Pancreas (tissue), 10 donors: ENCODE measurements around the gene OR51M1. TPM values are rescaled to one million over a fixed set of nuclear protein-coding genes. Genes with fewer than 3 reads are reported as not detected.
"Not testable (repeated sequence)": the region's sequence is repeated elsewhere in the genome, so short reads cannot be mapped to it uniquely, and the experiment has no call there.

ENCODE experiments used
- ATAC-seq, 4 donors: fragments of 200-7000 bp; cut with Tn5 transposase; one replicate each; pipeline versions ENCODE4 v1.8.0 to v1.9.1; 2020; ENCODE audit warnings: mild to moderate bottlenecking in 4 of 4, moderate library complexity in 4 of 4
- DNase-seq, 6 donors: peaks; one replicate each; pipeline ENCODE4 v3.0.0-alpha.2; 2020
- FAIRE-seq: peaks from 2 replicates; lab custom pipeline; 2012; peaks lifted over from hg19 to GRCh38; lab: Jason Lieb, UNC
- H3K27ac ChIP-seq, 4 donors: fragments of 200-600 bp; sonication (generic); 1 replicate in 3 of 4; 2 replicates in 1 of 4; pipeline versions ENCODE4 v1.5.0 to v1.8.0; 2020
- H3K27me3 ChIP-seq, 4 donors: fragments of 200-600 bp; one replicate each; pipeline ENCODE4 v1.8.0; 2021
- H3K36me3 ChIP-seq, 3 donors: fragments of 200-600 bp; sonication (generic) in 1 of 3; one replicate each; pipeline versions ENCODE4 v1.5.0 to v1.8.0; 2020 to 2021
- H3K4me1 ChIP-seq, 3 donors: fragments of 200-600 bp; one replicate each; pipeline ENCODE4 v1.8.0; 2021
- H3K4me3 ChIP-seq, 4 donors: fragments of 200-600 bp; sonication (generic) in 2 of 4; one replicate each; pipeline versions ENCODE4 v1.5.0 to v1.8.0; 2020 to 2021
- H3K9me3 ChIP-seq, 4 donors: fragments of 200-600 bp; one replicate each; pipeline ENCODE4 v1.8.0; 2021
- CTCF ChIP-seq, 4 donors: fragments of 200-600 bp; sonication (generic) in 3 of 4; IDR thresholded peaks; one replicate each; pipeline versions ENCODE4 v1.5.0 to v1.8.0; 2021; ENCODE audit warnings: antibody characterized with exemption in 4 of 4
- WGBS, 2 donors: extraction: QIAGEN DNeasy Blood & Tissue Kit; methylation state at CpG; one replicate each; pipeline ENCODE4 v1.1.7; 2013; 5-methylcytosine and 5-hydroxymethylcytosine counted together
- intact Hi-C, 3 donors: fragments of 100-400 bp; cut with DNase I; formaldehyde crosslinking; loops; one replicate each; pipeline versions ENCODE4 v1.11.1 to v1.14.2; 2022
- polyA plus RNA-seq, 2 donors: library from polyadenylated mRNA; stranded (reverse); fragments of 200-250 nt; gene quantifications; one replicate each; pipeline ENCODE4 v1.2.3, GENCODE V29; 2013
- total RNA-seq, 6 donors: library from RNA; stranded (reverse); fragmentation: NEBNext Ultra II Directional in 4 of 6; extraction: Animal tissue kit (Norgen Biotek cat#: 25700) in 4 of 6; gene quantifications; one replicate each; pipeline versions ENCODE4 v1.2.1 to v1.2.4, GENCODE V29; 2021 to 2023
- donor health status: healthy with polysubstance abuse.
- donor health status: DM: no; HTN: no; CAD: no; lungs with moderate emphysema.
- donor health status: DM: no; HTN: no; CAD: no.
- donor health status: control.
- donor health status: control.
- donor health status: Bipolar disorder and iron deficiency.
- donor health status: DM: yes; HTN: yes; CAD: no.
- donor health status: DM: no; HTN: no; CAD: no.
- donor health status: DM: no; HTN: no; CAD: no.
- donor health status: DM: yes; HTN: yes; CAD: no.

OR51M1 gene
- total and polyA plus RNA-seq, 8 donors, result not detected

- ATAC-seq (no peak), FAIRE-seq (no peak), DNase-seq (no peak)
- H3K4me1 ChIP-seq, result no peaks in the 10 kb centered on the region
- intact Hi-C loops, result no loop called here
- no peaks in the 10 kb centered on the region for H3K27me3 ChIP-seq
- no peak within 1 kb of the TSS for H3K4me3 ChIP-seq
- H3K27ac ChIP-seq, result no peak within 1 kb of the TSS
- no peak for TF ChIP-seq CTCF (IDR thresholded peaks at IDR 0.05)
- WGBS, 2 donors, result 49 to 51% methylated on average over 1 of the region's 1 CpG
- no peaks in the 10 kb centered on the region for H3K36me3 ChIP-seq
- no peaks in the 10 kb centered on the region for H3K9me3 ChIP-seq
These were observed 32.4 kb upstream of the OR51M1 start, which contains the start of gene OR51B6 for GRCh38 chr11:5351208-5351607. Gene OR51B6, plus strand, starts transcription at chr11:5351508. Its CDS starts 0 bp downstream, at chr11:5351508.

GRCh38 chr11:5356031-5356430, 27.6 kb upstream of the OR51M1 start:
- ATAC-seq, H3K36me3 ChIP-seq, H3K27me3 ChIP-seq, FAIRE-seq, DNase-seq, H3K27ac ChIP-seq, H3K4me1 ChIP-seq, H3K9me3 ChIP-seq, H3K4me3 ChIP-seq, intact Hi-C loops: not testable (repeated sequence)
- 65 to 68% methylated on average over 5 of the region's 5 CpGs for WGBS, 2 donors

- intact Hi-C loops, result no loop called here
- H3K4me1 ChIP-seq, result no peaks in the 10 kb centered on the region
- H3K9me3 ChIP-seq, result no peaks in the 10 kb centered on the region
- ATAC-seq (no peak), FAIRE-seq (no peak), DNase-seq (no peak)
- no peak overlapping the region for H3K27ac ChIP-seq
- 42 to 53% methylated on average over 3 of the region's 3 CpGs for WGBS, 2 donors
- H3K27me3 ChIP-seq, result no peaks in the 10 kb centered on the region
- no peak for TF ChIP-seq CTCF (IDR thresholded peaks at IDR 0.05)
- H3K36me3 ChIP-seq, result no peaks in the 10 kb centered on the region
- H3K4me3 ChIP-seq, result no peak overlapping the region
These were observed 21.5 kb upstream of the OR51M1 start for GRCh38 chr11:5362017-5362625.

- no peaks in the 10 kb centered on the region for H3K27me3 ChIP-seq
- intact Hi-C loops, result no loop called here
- DNase-seq, result no peak
- FAIRE-seq, result no peak
- no peak for TF ChIP-seq CTCF (IDR thresholded peaks at IDR 0.05)
- WGBS, 2 donors, result 83% methylated on average over 1 of the region's 1 CpG
- H3K27ac ChIP-seq, result no peak overlapping the region
- H3K36me3 ChIP-seq, result no peaks in the 10 kb centered on the region
- H3K4me1 ChIP-seq, result no peaks in the 10 kb centered on the region
- no peaks in the 10 kb centered on the region for H3K9me3 ChIP-seq
- H3K4me3 ChIP-seq, result no peak overlapping the region
- ATAC-seq, result no peak
These were observed 19.9 kb upstream of the OR51M1 start for GRCh38 chr11:5363679-5364078.

- DNase-seq, result no peak
- intact Hi-C loops, result no loop called here
- no peaks in the 10 kb centered on the region for H3K27me3 ChIP-seq
- H3K9me3 ChIP-seq, result no peaks in the 10 kb centered on the region
- H3K4me1 ChIP-seq, result no peaks in the 10 kb centered on the region
- 44 to 55% methylated on average over 2 of the region's 2 CpGs for WGBS, 2 donors
- no peak for FAIRE-seq
- H3K36me3 ChIP-seq, result no peaks in the 10 kb centered on the region
- H3K4me3 ChIP-seq, result no peak overlapping the region
- ATAC-seq, result no peak
- no peak overlapping the region for H3K27ac ChIP-seq
- no peak for TF ChIP-seq CTCF (IDR thresholded peaks at IDR 0.05)
These were observed 19.4 kb upstream of the OR51M1 start for GRCh38 chr11:5364214-5364613.

GRCh38 chr11:5366365-5366764, 17.2 kb upstream of the OR51M1 start:
- H3K27ac ChIP-seq, H3K4me3 ChIP-seq, ATAC-seq, H3K27me3 ChIP-seq, intact Hi-C loops, H3K4me1 ChIP-seq, H3K36me3 ChIP-seq, DNase-seq, H3K9me3 ChIP-seq, FAIRE-seq: not testable (repeated sequence)
- 91 to 94% methylated on average over 6 of the region's 6 CpGs for WGBS, 2 donors
